HCT116 (cell line): ENCODE results near the gene ASCL5. TPM values are rescaled to one million over a fixed set of nuclear protein-coding genes. Genes with fewer than 3 reads are reported as not detected.

Experiments used
- ATAC-seq: fragments of 200-7000 bp; cut with Tn5 transposase; 2 replicates; pipeline ENCODE4 v1.9.1; 2020; ENCODE audit warnings: mild to moderate bottlenecking, moderate library complexity
- BruUV-seq: library from RNA; stranded (reverse); fragments of 400-500 nt; replicated peaks from 2 replicates; lab custom pipeline; 2021; lab: Mats Ljungman, UMichigan
- CTCF ChIA-PET: fragments of 300-600 bp; sonication (Branson Sonifier 250); formaldehyde crosslinking; loops from one replicate; lab custom pipeline; 2021; ENCODE audit warnings: antibody characterized with exemption; lab: Charles Lee
- POLR2A ChIA-PET: fragments of 300-600, 350-600 bp; sonication (Branson Sonifier 250); formaldehyde crosslinking; loops from one replicate; lab custom pipeline; 2021; ENCODE audit warnings: antibody characterized with exemption; lab: Charles Lee
- RAD21 ChIA-PET, 2 experiments: fragments of 300-600 bp; sonication (Branson Sonifier 250); formaldehyde crosslinking; loops; one replicate each; lab custom pipeline; 2023; ENCODE audit warnings: low total read pairs in 2 of 2; ENCODE audit not compliant: uncharacterized antibody in 2 of 2, unreplicated experiment in 2 of 2, low non-redundant PET in 1 of 2; lab: Charles Lee
- DNase-seq: peaks from one replicate; pipeline ENCODE4 v3.0.0-alpha.2; 2010; ENCODE audit warnings: low read depth, low spot score
- H2AFZ ChIP-seq: fragments of 200-600 bp; shearing (Covaris generic), sonication (generic); 2 replicates; pipeline ENCODE4 v1.6.1; 2017; ENCODE audit warnings: low read depth, mixed run types, mixed read lengths, antibody characterized with exemption, low read length; ENCODE audit not compliant: poor library complexity, severe bottlenecking
- H3K27ac ChIP-seq: 2 replicates; pipeline ENCODE4 v1.5.1; 2012; ENCODE audit warnings: low read depth, low read length
- H3K27me3 ChIP-seq: fragments of 200-600 bp; sonication (generic); 2 replicates; pipeline ENCODE4 v1.6.1; 2016; ENCODE audit warnings: mixed run types, low read length, mixed read lengths; ENCODE audit not compliant: insufficient read depth
- H3K36me3 ChIP-seq, 2 experiments: fragments of 200-500 bp in 1 of 2; fragments of 200-600 bp in 1 of 2; sonication (Bioruptor generic) in 1 of 2; sonication (generic) in 1 of 2; 2 replicates each; pipeline versions ENCODE4 v1.5.1 to v1.6.1; 2014 to 2016; ENCODE audit warnings: low read length in 2 of 2, inconsistent platforms in 1 of 2, mixed read lengths in 1 of 2, mixed run types in 1 of 2; ENCODE audit not compliant: insufficient read depth in 2 of 2, control insufficient read depth in 1 of 2
- H3K4me1 ChIP-seq, 2 experiments: fragments of 200-600 bp in 1 of 2; sonication (generic) in 1 of 2; 2 replicates each; pipeline versions ENCODE4 v1.5.1 to v1.6.1; 2012 to 2017; ENCODE audit warnings: low read length in 2 of 2, inconsistent platforms in 1 of 2, mild to moderate bottlenecking in 1 of 2, mixed read lengths in 1 of 2, mixed run types in 1 of 2, moderate library complexity in 1 of 2; ENCODE audit not compliant: insufficient read depth in 2 of 2, control insufficient read depth in 1 of 2
- H3K4me2 ChIP-seq: fragments of 200-600 bp; sonication (generic); 2 replicates; pipeline ENCODE4 v1.6.1; 2017; ENCODE audit warnings: mixed run types, low read length, mixed read lengths
- H3K4me3 ChIP-seq, 2 experiments: fragments of 200-600 bp in 1 of 2; sonication (generic) in 1 of 2; replicated peaks in 1 of 2; 2 replicates each; pipeline ENCODE4 v1.5.1; 2011 to 2016; ENCODE audit warnings: low read length in 2 of 2, control low read depth in 1 of 2, low read depth in 1 of 2, mild to moderate bottlenecking in 1 of 2, mixed read lengths in 1 of 2, mixed run types in 1 of 2
- H3K79me2 ChIP-seq: fragments of 200-600 bp; sonication (generic); 2 replicates; pipeline ENCODE4 v1.6.1; 2017; ENCODE audit warnings: mild to moderate bottlenecking, mixed run types, low read length, moderate library complexity, mixed read lengths; ENCODE audit not compliant: insufficient read depth
- H3K9ac ChIP-seq: fragments of 200-600 bp; sonication (generic); 2 replicates; pipeline ENCODE4 v1.6.1; 2016; ENCODE audit warnings: low read length, mixed read lengths
- H3K9me2 ChIP-seq: fragments of 200-600 bp; sonication (generic), shearing (Covaris generic); 2 replicates; pipeline ENCODE4 v1.6.1; 2017; ENCODE audit warnings: mixed run types, mild to moderate bottlenecking, moderate library complexity; ENCODE audit not compliant: insufficient read depth
- H3K9me3 ChIP-seq, 2 experiments: fragments of 200-500 bp in 1 of 2; fragments of 200-600 bp in 1 of 2; sonication (Bioruptor generic) in 1 of 2; sonication (generic) in 1 of 2; 2 replicates each; pipeline ENCODE4 v1.6.1; 2014 to 2017; ENCODE audit warnings: low read length in 2 of 2, mixed read lengths in 2 of 2, inconsistent platforms in 1 of 2, low read depth in 1 of 2, mild to moderate bottlenecking in 1 of 2, mixed run types in 1 of 2, moderate library complexity in 1 of 2; ENCODE audit not compliant: control insufficient read depth in 1 of 2, insufficient read depth in 1 of 2
- H4K20me1 ChIP-seq: fragments of 200-600 bp; sonication (generic), shearing (Covaris generic); 2 replicates; pipeline ENCODE4 v1.6.1; 2017; ENCODE audit warnings: mixed run types, mild to moderate bottlenecking, moderate library complexity; ENCODE audit not compliant: insufficient read depth
- CBX3 ChIP-seq: IDR thresholded peaks from 2 replicates; pipeline ENCODE4 v1.6.1; 2012; ENCODE audit warnings: low read depth
- CEBPB ChIP-seq: IDR thresholded peaks from 2 replicates; pipeline ENCODE4 v1.6.1; 2012; ENCODE audit warnings: low read depth
- EGR1 ChIP-seq: IDR thresholded peaks from 2 replicates; pipeline ENCODE4 v1.6.1; 2012; ENCODE audit warnings: low read depth
- EZH2 ChIP-seq: fragments of 200-600 bp; sonication (generic); IDR thresholded peaks from 2 replicates; pipeline ENCODE4 v1.6.1; 2017; ENCODE audit warnings: antibody characterized with exemption, mixed run types
- EZH2phosphoT487 ChIP-seq: fragments of 200-600 bp; IDR thresholded peaks from 2 replicates; pipeline ENCODE4 v1.6.1; 2018; ENCODE audit warnings: antibody characterized with exemption, borderline replicate concordance
- POLR2A ChIP-seq: IDR thresholded peaks from 2 replicates; pipeline ENCODE4 v1.7.0; 2011; ENCODE audit warnings: borderline replicate concordance; ENCODE audit not compliant: insufficient read depth, insufficient read length; ENCODE audit errors: extremely low read depth
- POLR2AphosphoS5 ChIP-seq: IDR thresholded peaks from 2 replicates; pipeline ENCODE4 v1.6.1; 2011; ENCODE audit warnings: mild to moderate bottlenecking, low read depth, low read length, moderate library complexity
- RAD21 ChIP-seq: IDR thresholded peaks from 2 replicates; pipeline ENCODE4 v1.6.1; 2012; ENCODE audit warnings: low read depth, mild to moderate bottlenecking
- SIN3A ChIP-seq: IDR thresholded peaks from 2 replicates; pipeline ENCODE4 v1.6.1; 2012; ENCODE audit warnings: low read depth
- SP1 ChIP-seq: IDR thresholded peaks from 2 replicates; pipeline ENCODE4 v1.6.1; 2012; ENCODE audit warnings: low read depth
- SRF ChIP-seq: IDR thresholded peaks from 2 replicates; pipeline ENCODE4 v1.6.1; 2012; ENCODE audit warnings: low read depth
- TCF7L2 ChIP-seq: IDR thresholded peaks from 2 replicates; pipeline ENCODE4 v1.7.0; 2011; ENCODE audit warnings: borderline replicate concordance, inconsistent platforms; ENCODE audit not compliant: insufficient read depth, insufficient read length; ENCODE audit errors: extremely low read depth
- YY1 ChIP-seq: IDR thresholded peaks from 2 replicates; pipeline ENCODE4 v1.6.1; 2011; ENCODE audit warnings: low read length, low read depth, moderate library complexity, mild to moderate bottlenecking; ENCODE audit not compliant: insufficient replicate concordance; ENCODE audit errors: extremely low read depth
- ZFX ChIP-seq: fragments of 450-650 bp; IDR thresholded peaks from 2 replicates; pipeline ENCODE4 v1.6.1; 2017
- ZNF274 ChIP-seq: fragments of 200-500 bp; sonication (Bioruptor generic); IDR thresholded peaks from 2 replicates; pipeline ENCODE4 v1.6.1; 2014; ENCODE audit warnings: mild to moderate bottlenecking, low read depth, low read length, inconsistent platforms
- intact Hi-C: fragments of 100-400 bp; cut with micrococcal nuclease; formaldehyde crosslinking; loops from 2 replicates; pipeline ENCODE4 v1.10.0; 2022
- total RNA-seq: library from RNA; stranded (reverse); gene quantifications from one replicate; pipeline ENCODE4 v1.2.1, GENCODE V29; 2021; ENCODE audit not compliant: unreplicated experiment
- TF ChIP-seq, protein P1 (sequence below), 3 experiments: fragments of 200-600 bp in 1 of 3; sonication (generic) in 1 of 3; IDR thresholded peaks in 2 of 3; conservative IDR thresholded peaks in 1 of 3; 2 replicates each; pipeline ENCODE4 v1.5.1; 2012 to 2017; ENCODE audit warnings: low read depth in 2 of 3, low read length in 2 of 3, antibody characterized with exemption in 1 of 3, borderline replicate concordance in 1 of 3, control low read depth in 1 of 3, mild to moderate bottlenecking in 1 of 3, mixed read lengths in 1 of 3, mixed run types in 1 of 3, moderate library complexity in 1 of 3; ENCODE audit not compliant: insufficient read depth in 1 of 3
- TF ChIP-seq, protein P2 (sequence below): IDR thresholded peaks from 2 replicates; pipeline ENCODE4 v1.6.1; 2011; ENCODE audit warnings: mild to moderate bottlenecking, low read length, moderate library complexity; ENCODE audit not compliant: insufficient replicate concordance; ENCODE audit errors: extremely low read depth
- TF ChIP-seq, protein P3 (sequence below): IDR thresholded peaks from 2 replicates; pipeline ENCODE4 v1.6.1; 2012

The ASCL5 gene
- total RNA-seq, 1 experiment from 2014 or later = 0.15 TPM

DNA sequence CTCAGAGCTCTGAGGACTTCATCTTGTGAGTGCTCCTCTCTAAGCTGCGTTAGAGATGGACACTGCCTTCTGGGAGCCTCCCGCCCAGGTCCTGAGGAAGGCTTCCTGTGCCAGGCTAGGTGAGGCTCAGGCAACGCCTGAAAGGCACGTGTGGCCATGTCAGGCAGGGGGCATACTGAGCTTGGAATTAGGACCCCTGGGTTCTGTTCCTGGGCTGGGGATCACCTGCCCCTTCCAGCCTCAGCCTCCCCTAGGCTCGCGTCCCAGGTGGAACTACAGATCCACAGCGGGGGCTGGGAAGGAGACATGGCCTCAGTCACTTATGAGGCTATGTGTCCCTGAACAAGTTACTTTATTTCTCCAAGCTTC, 10.0 kb upstream of the ASCL5 start:
- H3K9me2 ChIP-seq = no peaks in the 10 kb centered on the region
- ChIA-PET POLR2A (no interaction called here), RAD21 (no interaction called here), CTCF (interaction anchor here (1.0 kb wide), 1 partner anchor 18 kb away, joined by 4 read pairs; no protein-coding TSS in a partner anchor)
- H3K4me2 ChIP-seq = no peak overlapping the region
- H3K27ac ChIP-seq = no peak overlapping the region
- no peaks in the 10 kb centered on the region for H4K20me1 ChIP-seq
- no TSS peak for BruUV-seq
- H3K4me3 ChIP-seq = no peak overlapping the region
- DNase-seq = no peak
- no peaks in the 10 kb centered on the region for H3K79me2 ChIP-seq
- intact Hi-C loops = no loop called here
- H2AFZ ChIP-seq = no peak overlapping the region
- no peaks in the 10 kb centered on the region for H3K4me1 ChIP-seq
- TF ChIP-seq POLR2AphosphoS5 (no peak), EZH2phosphoT487 (no peak), EGR1 (no peak), YY1 (no peak), ZFX (no peak), TCF7L2 (no peak), SIN3A (no peak), SRF (no peak), POLR2A (no peak), ZNF274 (no peak), SP1 (no peak), EZH2 (no peak), CBX3 (no peak), CEBPB (no peak), RAD21 (no peak)
- TF ChIP-seq, protein P1, sequence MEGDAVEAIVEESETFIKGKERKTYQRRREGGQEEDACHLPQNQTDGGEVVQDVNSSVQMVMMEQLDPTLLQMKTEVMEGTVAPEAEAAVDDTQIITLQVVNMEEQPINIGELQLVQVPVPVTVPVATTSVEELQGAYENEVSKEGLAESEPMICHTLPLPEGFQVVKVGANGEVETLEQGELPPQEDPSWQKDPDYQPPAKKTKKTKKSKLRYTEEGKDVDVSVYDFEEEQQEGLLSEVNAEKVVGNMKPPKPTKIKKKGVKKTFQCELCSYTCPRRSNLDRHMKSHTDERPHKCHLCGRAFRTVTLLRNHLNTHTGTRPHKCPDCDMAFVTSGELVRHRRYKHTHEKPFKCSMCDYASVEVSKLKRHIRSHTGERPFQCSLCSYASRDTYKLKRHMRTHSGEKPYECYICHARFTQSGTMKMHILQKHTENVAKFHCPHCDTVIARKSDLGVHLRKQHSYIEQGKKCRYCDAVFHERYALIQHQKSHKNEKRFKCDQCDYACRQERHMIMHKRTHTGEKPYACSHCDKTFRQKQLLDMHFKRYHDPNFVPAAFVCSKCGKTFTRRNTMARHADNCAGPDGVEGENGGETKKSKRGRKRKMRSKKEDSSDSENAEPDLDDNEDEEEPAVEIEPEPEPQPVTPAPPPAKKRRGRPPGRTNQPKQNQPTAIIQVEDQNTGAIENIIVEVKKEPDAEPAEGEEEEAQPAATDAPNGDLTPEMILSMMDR (IDR thresholded peaks at IDR 0.05 in 2 of 3, conservative IDR thresholded peaks at IDR 0.05 in 1 of 3; ENCODE audit: borderline replicate concordance in 1 of 3, insufficient read depth in 1 of 3, low read depth in 2 of 3, low read length in 2 of 3) = no peak
- TF ChIP-seq, protein P2, sequence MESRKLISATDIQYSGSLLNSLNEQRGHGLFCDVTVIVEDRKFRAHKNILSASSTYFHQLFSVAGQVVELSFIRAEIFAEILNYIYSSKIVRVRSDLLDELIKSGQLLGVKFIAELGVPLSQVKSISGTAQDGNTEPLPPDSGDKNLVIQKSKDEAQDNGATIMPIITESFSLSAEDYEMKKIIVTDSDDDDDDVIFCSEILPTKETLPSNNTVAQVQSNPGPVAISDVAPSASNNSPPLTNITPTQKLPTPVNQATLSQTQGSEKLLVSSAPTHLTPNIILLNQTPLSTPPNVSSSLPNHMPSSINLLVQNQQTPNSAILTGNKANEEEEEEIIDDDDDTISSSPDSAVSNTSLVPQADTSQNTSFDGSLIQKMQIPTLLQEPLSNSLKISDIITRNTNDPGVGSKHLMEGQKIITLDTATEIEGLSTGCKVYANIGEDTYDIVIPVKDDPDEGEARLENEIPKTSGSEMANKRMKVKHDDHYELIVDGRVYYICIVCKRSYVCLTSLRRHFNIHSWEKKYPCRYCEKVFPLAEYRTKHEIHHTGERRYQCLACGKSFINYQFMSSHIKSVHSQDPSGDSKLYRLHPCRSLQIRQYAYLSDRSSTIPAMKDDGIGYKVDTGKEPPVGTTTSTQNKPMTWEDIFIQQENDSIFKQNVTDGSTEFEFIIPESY = no peak
- TF ChIP-seq, protein P3, sequence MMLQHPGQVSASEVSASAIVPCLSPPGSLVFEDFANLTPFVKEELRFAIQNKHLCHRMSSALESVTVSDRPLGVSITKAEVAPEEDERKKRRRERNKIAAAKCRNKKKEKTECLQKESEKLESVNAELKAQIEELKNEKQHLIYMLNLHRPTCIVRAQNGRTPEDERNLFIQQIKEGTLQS = no peak
- ATAC-seq = no peak
- no peak overlapping the region for H3K9ac ChIP-seq
- no peaks in the 10 kb centered on the region for H3K27me3 ChIP-seq
- peaks cover 7 to 9% of the 10 kb centered on the region in 2 experiments; a peak in 2 of 4 replicates for H3K36me3 ChIP-seq
- no peaks in the 10 kb centered on the region for H3K9me3 ChIP-seq
